Mesothelial cell of epicardium (in vitro differentiated cells): ENCODE measurements around the gene CCNJL. TPM values are rescaled to one million over a fixed set of nuclear protein-coding genes. Genes with fewer than 3 reads are reported as not detected.

Experiments used
- DNase-seq, 2 experiments: peaks; one replicate each; pipeline ENCODE4 v3.0.0; 2021; ENCODE audit warnings: low spot score in 2 of 2; ENCODE audit not compliant: unreplicated experiment in 2 of 2
- H3K27ac Mint-ChIP-seq: 2 replicates; pipeline ENCODE4 v1.8.0; 2021; ENCODE audit warnings: mixed read lengths
- H3K27me3 Mint-ChIP-seq: 2 replicates; pipeline ENCODE4 v1.8.0; 2021; ENCODE audit warnings: low read depth, mixed read lengths
- H3K36me3 Mint-ChIP-seq: 2 replicates; pipeline ENCODE4 v1.8.0; 2021; ENCODE audit warnings: mixed read lengths
- H3K4me1 Mint-ChIP-seq: 2 replicates; pipeline ENCODE4 v1.8.0; 2021; ENCODE audit warnings: mixed read lengths
- H3K4me3 Mint-ChIP-seq: 2 replicates; pipeline ENCODE4 v1.8.0; 2021; ENCODE audit warnings: mild to moderate bottlenecking, moderate library complexity, mixed read lengths
- H3K9me3 Mint-ChIP-seq: 2 replicates; pipeline ENCODE4 v1.8.0; 2021; ENCODE audit warnings: mixed read lengths
- CTCF ChIP-seq: fragments of 200-600 bp; sonication (generic); IDR thresholded peaks from one replicate; pipeline ENCODE4 v1.5.0; 2021; ENCODE audit warnings: antibody characterized with exemption; ENCODE audit not compliant: unreplicated experiment
- total RNA-seq: library from RNA; stranded (reverse); gene quantifications from 3 replicates; pipeline ENCODE4 v1.2.1, GENCODE V29; 2021

The CCNJL gene
- total RNA-seq, 1 donor from 2014 or later, result 8.9 TPM

DNA sequence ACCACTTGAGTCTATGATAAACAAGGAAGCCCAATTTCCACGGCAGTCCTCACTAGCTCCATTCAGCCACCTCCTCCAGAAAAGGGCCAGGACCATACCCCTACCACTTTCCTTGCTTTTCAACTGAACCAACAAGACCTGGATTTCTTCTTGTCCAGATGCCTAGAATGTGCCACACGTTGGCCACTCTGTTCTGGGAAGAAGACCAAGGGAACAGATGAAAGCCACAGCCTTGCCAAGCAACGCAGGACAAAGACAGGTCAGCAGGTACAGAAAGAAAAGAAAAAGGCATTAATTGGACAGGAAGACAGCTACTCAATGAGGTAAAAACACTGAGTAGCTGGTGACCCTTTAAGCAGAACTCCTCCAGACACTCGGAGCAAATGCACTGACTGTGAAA, 2.2 kb downstream of the CCNJL start:
- Mint-ChIP-seq H3K27ac (no peak overlapping the region), H3K4me3 (no peak overlapping the region)

DNA sequence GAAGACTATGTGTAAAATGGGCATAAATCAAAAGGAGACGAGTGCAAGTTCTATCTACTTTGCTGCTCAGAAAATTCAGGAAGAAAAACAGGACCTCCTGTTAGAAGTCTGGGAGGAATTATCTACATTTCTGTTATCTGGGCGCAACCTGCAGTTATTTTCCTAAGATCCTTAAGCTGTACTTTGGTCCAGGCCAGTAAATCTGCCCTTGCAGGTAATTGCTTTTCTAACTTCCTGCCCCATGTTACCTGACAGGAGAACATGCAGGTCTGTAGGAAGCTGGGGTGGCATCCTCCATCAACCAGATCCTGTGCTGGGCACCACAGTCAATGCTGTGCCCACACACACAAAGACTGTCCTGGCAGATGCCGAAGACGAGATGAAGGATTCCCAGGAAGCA, 5.7 kb downstream of the CCNJL start:
- no peak for DNase-seq
- peaks cover 7% of the 10 kb centered on the region for H3K36me3 Mint-ChIP-seq
- peaks cover 11% of the 10 kb centered on the region for H3K4me1 Mint-ChIP-seq
- H3K27ac Mint-ChIP-seq, result no peak overlapping the region
- H3K27me3 Mint-ChIP-seq, result no peaks in the 10 kb centered on the region
- no peak overlapping the region for H3K4me3 Mint-ChIP-seq
- no peak for TF ChIP-seq CTCF
- H3K9me3 Mint-ChIP-seq, result no peaks in the 10 kb centered on the region

More for the DNA sequence above, 2.2 kb downstream of the CCNJL start:
- peaks cover 3% of the 10 kb centered on the region for H3K36me3 Mint-ChIP-seq
- H3K9me3 Mint-ChIP-seq, result no peaks in the 10 kb centered on the region
- DNase-seq, result no peak
- TF ChIP-seq CTCF, result no peak
- peaks cover 3% of the 10 kb centered on the region for H3K27me3 Mint-ChIP-seq
- H3K4me1 Mint-ChIP-seq, result peaks cover 17% of the 10 kb centered on the region

DNA sequence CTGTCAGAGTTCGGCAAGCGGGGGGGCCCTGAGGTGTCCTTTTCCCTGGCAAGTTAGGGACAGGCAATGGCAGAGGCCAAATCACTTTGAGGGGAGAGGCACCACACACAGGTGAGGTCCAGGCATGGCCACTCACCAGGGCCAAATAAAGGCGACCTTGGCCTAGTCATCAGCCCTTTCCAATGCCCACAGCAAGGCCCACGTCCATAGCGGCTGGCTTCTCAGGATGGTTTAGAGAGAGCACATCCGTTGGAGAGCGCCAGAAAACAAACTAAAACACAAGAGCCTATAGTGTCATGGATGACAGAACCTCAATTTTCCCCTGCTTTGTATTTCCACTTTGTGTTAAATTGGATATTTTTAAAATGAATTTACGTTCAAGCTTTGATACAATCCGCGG, 7.0 kb downstream of the CCNJL start:
- no peak overlapping the region for H3K4me3 Mint-ChIP-seq
- H3K27ac Mint-ChIP-seq, result no peak overlapping the region
- no peaks in the 10 kb centered on the region for H3K27me3 Mint-ChIP-seq
- no peaks in the 10 kb centered on the region for H3K9me3 Mint-ChIP-seq
- no peak for TF ChIP-seq CTCF
- H3K4me1 Mint-ChIP-seq, result peaks cover 2% of the 10 kb centered on the region
- no peak for DNase-seq
- peaks cover 7% of the 10 kb centered on the region for H3K36me3 Mint-ChIP-seq

GRCh38 chr5:160303690-160304089, 8.7 kb downstream of the CCNJL start:
- H3K27me3 Mint-ChIP-seq, result no peaks in the 10 kb centered on the region

GRCh38 chr5:160298189-160298588, 14.2 kb downstream of the CCNJL start:
- no peaks in the 10 kb centered on the region for H3K4me1 Mint-ChIP-seq
- no peak overlapping the region for H3K4me3 Mint-ChIP-seq
- no peak for TF ChIP-seq CTCF
- no peak for DNase-seq
- H3K9me3 Mint-ChIP-seq, result no peaks in the 10 kb centered on the region
- no peaks in the 10 kb centered on the region for H3K27me3 Mint-ChIP-seq
- no peak overlapping the region for H3K27ac Mint-ChIP-seq
- no peaks in the 10 kb centered on the region for H3K36me3 Mint-ChIP-seq

More at GRCh38 chr5:160303690-160304089, 8.7 kb downstream of the CCNJL start:
- peaks cover 2% of the 10 kb centered on the region for H3K4me1 Mint-ChIP-seq
- H3K9me3 Mint-ChIP-seq, result no peaks in the 10 kb centered on the region
- no peak for TF ChIP-seq CTCF
- no peak for DNase-seq
- no peak overlapping the region for H3K4me3 Mint-ChIP-seq
- no peak overlapping the region for H3K27ac Mint-ChIP-seq
- peaks cover 4% of the 10 kb centered on the region for H3K36me3 Mint-ChIP-seq

- no peak overlapping the region for H3K27ac Mint-ChIP-seq
- no peaks in the 10 kb centered on the region for H3K9me3 Mint-ChIP-seq
- DNase-seq, result no peak
- TF ChIP-seq CTCF, result no peak
- no peak overlapping the region for H3K4me3 Mint-ChIP-seq
- H3K27me3 Mint-ChIP-seq, result no peaks in the 10 kb centered on the region
- no peaks in the 10 kb centered on the region for H3K36me3 Mint-ChIP-seq
- no peaks in the 10 kb centered on the region for H3K4me1 Mint-ChIP-seq
Measured at GRCh38 chr5:160297776-160298175, 14.6 kb downstream of the CCNJL start.
